NCI-H1092 (cell line): ENCODE results near the gene MEGF6.

Experiments used
- DNase-seq: peaks from one replicate; lab custom pipeline; 2025; lab: John Stamatoyannopoulos, UW

MEGF6 gene

DNA sequence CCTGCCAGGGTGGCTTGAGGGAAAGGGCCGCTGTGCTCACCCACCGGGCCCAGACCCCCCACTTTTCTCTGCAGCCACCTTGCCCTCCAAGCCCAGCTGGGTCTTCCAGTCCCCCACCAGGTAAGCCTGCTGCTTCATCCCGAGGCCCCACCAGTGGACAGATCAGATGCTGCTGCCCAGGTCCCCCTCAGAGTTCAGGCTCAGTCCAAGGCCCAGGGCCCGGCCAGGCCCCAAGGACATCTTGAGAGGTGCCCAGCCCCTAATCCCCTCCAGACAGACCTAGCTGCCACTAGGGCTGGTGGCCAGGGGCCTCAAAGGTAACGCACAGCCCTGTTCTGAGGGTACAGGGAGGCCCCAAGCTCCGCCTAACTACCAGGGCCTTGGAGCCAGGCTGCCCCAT lies 58.6 kb downstream of the MEGF6 start:
- DNase-seq: no peak

DNA sequence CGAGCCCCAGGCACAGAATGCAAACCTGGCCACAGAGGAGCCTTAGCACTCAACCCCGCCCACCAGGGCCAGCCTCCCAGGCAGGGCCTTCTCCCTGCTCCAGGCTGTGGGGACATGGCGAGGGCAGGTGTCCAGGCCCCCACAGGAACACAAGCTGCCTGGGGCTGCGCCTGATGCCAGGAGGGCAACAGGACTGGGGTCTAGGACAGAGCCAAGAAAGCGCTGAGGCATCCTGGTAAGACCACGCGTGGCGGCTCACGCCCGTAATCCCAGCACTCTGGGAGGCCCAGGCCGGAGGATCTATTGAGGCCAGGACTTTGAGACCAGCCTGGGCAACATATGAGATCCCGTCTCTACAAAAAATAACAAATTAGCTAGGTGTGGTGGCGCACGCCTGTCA lies 59.1 kb downstream of the MEGF6 start:
- DNase-seq: no peak

- no peak for DNase-seq
Observed at GRCh38 chr1:3551711-3552110, 59.6 kb downstream of the MEGF6 start.

DNA sequence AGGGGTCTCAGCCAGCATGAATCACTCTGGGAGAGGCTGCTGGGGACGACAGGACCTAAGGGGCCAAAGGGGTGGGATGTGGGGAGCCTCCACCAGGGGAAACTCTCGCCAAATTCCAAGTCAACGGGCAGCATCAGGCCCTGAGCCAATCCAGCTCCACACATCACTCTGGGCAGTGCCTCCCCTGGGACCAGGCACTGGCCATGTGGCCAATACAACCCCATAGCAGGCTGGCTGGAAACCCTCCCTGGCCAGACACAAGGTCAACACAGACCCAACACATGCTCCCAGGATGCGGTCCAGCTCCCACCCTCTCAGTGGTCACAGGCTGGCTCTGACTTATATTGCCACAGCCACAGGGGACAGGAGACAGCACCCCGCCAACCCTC lies 60.0 kb downstream of the MEGF6 start:
- DNase-seq: no peak

DNA sequence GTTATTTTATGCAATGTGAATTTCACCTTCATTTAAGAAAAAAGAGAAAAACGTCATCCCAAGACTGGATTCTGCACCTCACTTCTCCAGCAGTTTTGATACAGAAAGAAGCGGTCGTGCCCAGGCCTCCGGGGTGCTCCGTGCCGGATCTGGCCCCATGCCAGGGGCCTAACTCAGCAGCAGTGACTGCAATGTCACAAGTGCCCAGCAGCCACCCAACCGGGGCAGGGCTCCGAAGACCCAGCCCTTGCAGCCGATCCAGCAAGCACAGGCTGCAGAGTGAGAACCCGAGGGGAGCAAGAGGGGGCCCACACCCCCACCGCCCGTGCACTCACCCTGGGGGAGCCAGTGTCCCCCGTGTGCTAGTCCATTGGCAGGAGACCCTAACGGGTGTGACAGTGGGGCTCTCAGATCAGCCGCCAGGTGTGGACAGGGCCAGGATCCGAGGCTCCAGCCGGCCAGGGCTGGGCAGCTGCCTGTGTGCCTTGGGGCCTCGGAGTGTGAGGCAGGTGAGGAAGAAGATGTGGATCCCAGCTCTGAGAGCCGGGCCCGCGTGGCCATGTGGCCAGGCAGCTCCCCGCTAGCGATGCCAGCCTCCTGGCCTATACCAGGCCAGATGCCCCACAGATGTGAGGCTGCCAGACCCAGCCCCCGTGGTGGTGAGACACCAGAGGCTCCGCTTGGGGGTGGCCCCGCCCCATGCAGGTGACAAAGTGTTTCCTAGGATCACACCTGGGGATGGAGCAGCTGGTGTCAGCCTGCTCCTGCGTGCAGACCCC lies 60.6 kb downstream of the MEGF6 start:
- DNase-seq: no peak

DNA sequence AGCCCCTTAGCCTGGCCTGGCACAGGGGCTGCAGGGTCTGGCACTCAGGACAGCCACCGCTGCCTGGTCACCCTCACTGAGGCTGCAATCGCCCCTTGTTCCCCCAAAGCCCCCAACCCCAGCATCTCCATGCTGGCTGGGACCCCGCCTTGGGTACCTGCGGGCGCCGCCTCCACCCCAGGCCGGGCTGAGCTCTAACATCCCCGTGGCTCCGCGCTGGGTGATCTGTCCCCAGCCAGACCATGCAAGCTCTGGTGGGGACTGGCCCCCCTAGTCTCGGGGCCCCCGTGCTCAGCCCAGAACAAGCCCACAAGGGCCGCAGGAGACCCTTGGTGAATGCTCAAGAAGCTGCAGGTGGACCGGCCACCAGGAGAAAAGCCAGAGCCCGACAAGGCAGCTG lies 62.4 kb downstream of the MEGF6 start:
- no peak for DNase-seq

- DNase-seq: no peak
Observed at GRCh38 chr1:3548156-3548893, 63.0 kb downstream of the MEGF6 start.

- DNase-seq: no peak
Observed at GRCh38 chr1:3547055-3548005, 64.0 kb downstream of the MEGF6 start.

DNA sequence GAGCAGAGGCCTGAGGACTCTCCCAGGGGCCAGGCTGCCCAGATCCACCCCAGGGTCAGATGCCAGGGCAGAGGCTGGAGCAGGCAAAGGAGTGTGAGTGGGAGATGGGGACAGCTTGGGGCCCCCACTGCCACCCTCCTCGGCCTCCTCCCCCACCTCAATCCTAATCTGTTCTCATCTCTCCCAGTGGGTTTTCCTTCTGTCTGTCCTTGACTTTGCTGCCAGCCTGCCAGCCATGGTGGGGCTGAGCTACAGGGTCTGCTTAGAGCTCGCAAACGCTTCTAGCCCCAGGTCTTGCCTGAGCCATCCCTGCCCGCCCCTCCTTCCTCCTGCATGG lies 65.3 kb downstream of the MEGF6 start:
- DNase-seq: no peak

DNA sequence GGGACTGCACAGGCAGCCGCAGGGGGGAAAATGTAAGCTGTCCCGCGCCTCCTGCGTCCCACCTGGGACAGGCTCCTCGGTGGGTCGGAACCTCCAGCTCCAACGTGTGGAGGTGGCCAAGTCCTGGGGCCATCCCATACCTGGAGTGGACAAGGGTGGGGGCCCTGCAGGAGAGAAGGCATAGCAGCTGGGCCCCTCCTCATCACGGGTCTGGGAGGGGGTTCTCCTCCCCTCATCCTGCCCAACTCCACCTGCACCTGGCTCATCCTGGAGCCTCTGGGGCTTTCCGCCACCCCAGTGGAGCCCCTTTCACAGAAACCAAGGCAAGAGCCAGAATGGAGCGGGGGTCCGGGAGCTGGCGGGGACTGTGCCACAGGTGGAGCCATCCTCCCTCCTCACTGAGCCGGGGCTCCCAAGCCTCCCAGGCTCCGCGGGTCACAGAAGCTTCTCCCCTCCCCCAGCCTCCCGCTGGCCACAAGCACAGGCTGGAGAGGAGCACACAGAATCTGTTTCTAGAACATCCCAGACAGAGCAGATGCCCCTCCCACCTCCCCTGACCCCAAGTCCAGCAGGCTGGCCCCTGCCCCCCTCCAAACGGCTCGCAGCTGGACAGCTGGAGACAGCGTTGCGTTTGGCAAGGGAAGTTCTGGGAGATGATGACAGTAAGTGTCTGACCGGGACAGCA lies 65.8 kb downstream of the MEGF6 start:
- no peak for DNase-seq

GRCh38 chr1:3544040-3544977 lies 67.0 kb downstream of the MEGF6 start:
- no peak for DNase-seq

- no peak for DNase-seq
Observed at GRCh38 chr1:3543076-3544039, 68.0 kb downstream of the MEGF6 start.

GRCh38 chr1:3542676-3543075 lies 68.6 kb downstream of the MEGF6 start:
- no peak for DNase-seq

GRCh38 chr1:3541936-3542335 lies 69.4 kb downstream of the MEGF6 start:
- DNase-seq: no peak

- no peak for DNase-seq
Observed at GRCh38 chr1:3541465-3541864, 69.8 kb downstream of the MEGF6 start.

- no peak for DNase-seq
Observed at GRCh38 chr1:3540876-3541275, 70.4 kb downstream of the MEGF6 start.

DNA sequence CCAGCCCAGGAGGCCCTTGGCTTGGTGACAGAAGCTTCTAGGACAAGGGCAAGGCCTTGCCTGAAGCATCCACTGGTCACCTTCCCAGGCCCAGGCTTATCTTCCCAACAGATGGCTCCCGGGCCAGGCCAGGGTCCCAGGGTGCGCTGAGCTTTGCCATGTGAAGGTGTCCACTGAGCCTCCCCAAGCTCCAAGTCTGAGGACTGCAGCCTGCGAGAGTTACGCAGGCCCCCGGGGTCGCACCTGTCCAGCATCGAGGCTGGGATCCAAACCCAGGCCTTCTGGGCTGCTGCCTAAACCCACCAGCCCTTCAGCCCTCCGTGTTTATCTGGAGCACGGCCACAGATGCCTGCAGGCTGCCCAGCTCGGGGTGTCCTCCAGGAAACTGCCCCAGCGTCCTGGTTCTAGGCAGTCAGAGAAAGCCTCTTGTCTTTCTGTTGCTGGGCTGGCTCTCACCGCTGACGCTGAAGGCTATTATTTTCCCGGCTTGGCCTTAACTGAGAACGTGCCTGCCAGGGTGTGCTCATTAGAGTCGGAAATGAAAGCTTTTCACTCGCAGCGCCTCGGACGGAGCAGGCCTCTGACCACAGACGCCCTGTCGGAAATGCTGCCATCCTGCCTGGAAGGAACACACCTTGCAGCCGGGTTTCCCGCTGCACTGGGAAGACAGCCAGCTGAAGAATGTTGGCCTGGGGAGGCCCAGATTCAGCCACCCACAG lies 71.4 kb downstream of the MEGF6 start:
- DNase-seq: no peak

GRCh38 chr1:3537359-3537758 lies 73.9 kb downstream of the MEGF6 start:
- no peak for DNase-seq
